Neutrophil (primary cell): Measurements from ENCODE around the gene YIF1B.

ENCODE experiments used
- H3K27ac ChIP-seq: fragments of 200-600 bp; sonication (generic); 2 replicates; pipeline ENCODE4 v1.5.1; 2016; ENCODE audit warnings: mild to moderate bottlenecking, moderate library complexity
- H3K27me3 ChIP-seq: fragments of 200-600 bp; sonication (generic); 2 replicates; pipeline ENCODE4 v1.6.0; 2016; ENCODE audit warnings: mild to moderate bottlenecking
- H3K36me3 ChIP-seq: fragments of 200-600 bp; sonication (generic); 2 replicates; pipeline ENCODE4 v1.5.1; 2017
- H3K4me1 ChIP-seq, 2 experiments: fragments of 200-600 bp in 1 of 2; sonication (generic) in 1 of 2; 1 replicate in 1 of 2; 2 replicates in 1 of 2; pipeline versions ENCODE4 v1.5.1 to v1.6.1; 2013 to 2016; ENCODE audit warnings: low read depth in 1 of 2, low read length in 1 of 2, mild to moderate bottlenecking in 1 of 2, moderate library complexity in 1 of 2; ENCODE audit not compliant: control insufficient read depth in 1 of 2, insufficient read depth in 1 of 2
- H3K4me3 ChIP-seq, 2 experiments: fragments of 200-600 bp in 1 of 2; sonication (generic) in 1 of 2; 1 replicate in 1 of 2; 2 replicates in 1 of 2; pipeline ENCODE4 v1.5.1; 2013 to 2016; ENCODE audit warnings: low read depth in 1 of 2, low read length in 1 of 2, mild to moderate bottlenecking in 1 of 2, moderate library complexity in 1 of 2
- H3K9me3 ChIP-seq: fragments of 200-600 bp; sonication (generic); 2 replicates; pipeline ENCODE4 v1.5.1; 2016
- CTCF ChIP-seq: fragments of 200-600 bp; sonication (generic); IDR thresholded peaks from 2 replicates; pipeline ENCODE4 v1.5.1; 2016; ENCODE audit warnings: antibody characterized with exemption

The YIF1B gene

GRCh38 chr19:38307076-38307475, 8.7 kb downstream of the YIF1B start:
- Histone ChIP-seq H3K4me3 (no peak overlapping the region), H3K9me3 (no peaks in the 10 kb centered on the region), H3K36me3 (peaks cover 60% of the 10 kb centered on the region), H3K27me3 (no peaks in the 10 kb centered on the region), H3K27ac (no peak overlapping the region), H3K4me1 (no peaks in the 10 kb centered on the region)
- TF ChIP-seq CTCF, result no peak

- Histone ChIP-seq H3K36me3 (peaks cover 60% of the 10 kb centered on the region), H3K27ac (no peak overlapping the region), H3K4me1 (no peaks in the 10 kb centered on the region), H3K9me3 (no peaks in the 10 kb centered on the region), H3K27me3 (no peaks in the 10 kb centered on the region), H3K4me3 (no peak overlapping the region)
- TF ChIP-seq CTCF, result no peak
These were observed 9.5 kb downstream of the YIF1B start for GRCh38 chr19:38306236-38306635.

GRCh38 chr19:38304866-38305429, 10.8 kb downstream of the YIF1B start:
- no peak for TF ChIP-seq CTCF
- H3K4me1 ChIP-seq, result no peaks in the 10 kb centered on the region
- H3K27ac ChIP-seq, result no peak overlapping the region
- H3K9me3 ChIP-seq, result no peaks in the 10 kb centered on the region
- peaks cover 60% of the 10 kb centered on the region for H3K36me3 ChIP-seq
- no peaks in the 10 kb centered on the region for H3K27me3 ChIP-seq
- no peak overlapping the region for H3K4me3 ChIP-seq

GRCh38 chr19:38304352-38304865, 11.3 kb downstream of the YIF1B start:
- no peaks in the 10 kb centered on the region for H3K4me1 ChIP-seq
- H3K36me3 ChIP-seq, result peaks cover 59% of the 10 kb centered on the region
- H3K27ac ChIP-seq, result no peak overlapping the region
- no peaks in the 10 kb centered on the region for H3K9me3 ChIP-seq
- H3K4me3 ChIP-seq, result no peak overlapping the region
- no peaks in the 10 kb centered on the region for H3K27me3 ChIP-seq
- TF ChIP-seq CTCF, result no peak

- H3K4me1 ChIP-seq, result no peaks in the 10 kb centered on the region
- no peak within 1 kb of the TSS for H3K27ac ChIP-seq
- no peaks in the 10 kb centered on the region for H3K9me3 ChIP-seq
- TF ChIP-seq CTCF, result no peak
- no peak within 1 kb of the TSS for H3K4me3 ChIP-seq
- H3K36me3 ChIP-seq, result peaks cover 52% of the 10 kb centered on the region
- no peaks in the 10 kb centered on the region for H3K27me3 ChIP-seq
These were observed 12.0 kb downstream of the YIF1B start, which contains the start of gene C19orf33 for GRCh38 chr19:38303517-38304351. TSS of gene C19orf33 (plus strand) at chr19:38304251. CDS start at chr19:38304262, 11 bp downstream.
